Measurements from ENCODE around the gene LIN28A.

The LIN28A gene

GRCh38 chr1:26431979-26432695, 21.5 kb downstream of the LIN28A start, which contains the start of gene DHDDS (continued):
- TF ChIP-seq ZNF280D (tag by site-specific recombination; IDR thresholded peaks at IDR 0.05) (no peak), KLF17 (tag by site-specific recombination; IDR thresholded peaks at IDR 0.05) (peak; percentile 94), ZNF585B (tag by site-specific recombination; IDR thresholded peaks at IDR 0.05) (no peak), ZNF274 (IDR thresholded peaks at IDR 0.05; ENCODE audit: low read length) (no peak), ZNF274 (tag by site-specific recombination; IDR thresholded peaks at IDR 0.05; ENCODE audit: borderline replicate concordance) (no peak), RBAK (tag by site-specific recombination; IDR thresholded peaks at IDR 0.05) (no peak), PBX3 (CRISPR knock-in tag; IDR thresholded peaks at IDR 0.05) (no peak; the same call in 1 of the 2 replicates), ZBTB8A (tag by site-specific recombination; IDR thresholded peaks at IDR 0.05) (peak; percentile 94), ZNF23 (tag by site-specific recombination; IDR thresholded peaks at IDR 0.05; ENCODE audit: borderline replicate concordance) (no peak), ZNF169 (tag by site-specific recombination; IDR thresholded peaks at IDR 0.05) (no peak), ZNF266 (tag by site-specific recombination; IDR thresholded peaks at IDR 0.05; ENCODE audit: low read depth) (no peak), KLF10 (tag by site-specific recombination; IDR thresholded peaks at IDR 0.05) (peak; percentile 98), ZNF513 (tag by site-specific recombination; IDR thresholded peaks at IDR 0.05) (no peak), ZSCAN18 (tag by site-specific recombination; IDR thresholded peaks at IDR 0.05) (no peak), ZBTB6 (tag by site-specific recombination; IDR thresholded peaks at IDR 0.05) (0 out of 2 replicates have a peak, but pooled peaks have one; percentile 23), ZFP41 (tag by site-specific recombination; IDR thresholded peaks at IDR 0.05; ENCODE audit: borderline replicate concordance) (no peak), INSM2 (tag by site-specific recombination; IDR thresholded peaks at IDR 0.05) (no peak; the same call in 1 of the 2 replicates), BCL6B (tag by site-specific recombination; IDR thresholded peaks at IDR 0.05) (no peak), ZNF26 (tag by site-specific recombination; IDR thresholded peaks at IDR 0.05) (no peak), YY1 (tag by site-specific recombination; IDR thresholded peaks at IDR 0.05) (no peak; the same call in 1 of the 2 replicates), PRDM6 (tag by site-specific recombination; IDR thresholded peaks at IDR 0.05) (no peak), ZNF610 (tag by site-specific recombination; IDR thresholded peaks at IDR 0.05; ENCODE audit: borderline replicate concordance) (peak; percentile 87)

All from HEK293 (cell line).